ENCODE measurements around the gene KDM4C. TPM values are rescaled to one million over a fixed set of nuclear protein-coding genes. Genes with fewer than 3 reads are reported as not detected.

The KDM4C gene
- total and polyA plus RNA-seq, 2 of the 4 experiments (the other 2 are of a cell fraction) = 11.8 to 23.8 TPM

- in situ Hi-C loops (cut with MboI; ENCODE audit: low sequenced_read_pairs) = loop anchor here (10.0 kb wide), 1 partner anchor 63 kb away; no protein-coding TSS in a partner anchor
- no TSS peak for BruUV-seq (replicated peaks)
- dilution Hi-C loops (cut with HindIII; ENCODE audit: low sequenced_read_pairs, unreplicated experiment) = no loop called here
These were observed 229.6 kb downstream of the KDM4C start for GRCh38 chr9:6987381-6987780.

More at GRCh38 chr9:6987381-6987780, 229.6 kb downstream of the KDM4C start:
- intact Hi-C loops (cut with micrococcal nuclease) = loop anchor here (5.0 kb wide), 1 partner anchor 35 kb away; no protein-coding TSS in a partner anchor
- Histone ChIP-seq H3K18ac (ENCODE audit: low read depth, low read length) (no peak overlapping the region), H4K5ac (ENCODE audit: low read depth, low read length) (no peak overlapping the region), H3K14ac (replicated peaks; ENCODE audit: low read depth, low read length) (no peak overlapping the region), H2BK120ac (ENCODE audit: low read depth, low read length) (no peak overlapping the region), H4K20me1 (ENCODE audit: insufficient read depth, low read length) (no peaks in the 10 kb centered on the region), H3K27ac (ENCODE audit: insufficient read depth, low read length) (no peak overlapping the region), H2AK9ac (replicated peaks; ENCODE audit: low read depth, low read length, poor library complexity) (no peak overlapping the region), H2BK5ac (ENCODE audit: low read depth, low read length, poor library complexity, severe bottlenecking) (no peak overlapping the region), H3K4ac (ENCODE audit: low read depth, low read length) (no peak overlapping the region), H3K27me3 (ENCODE audit: control insufficient read depth, insufficient read depth, low read length) (no peaks in the 10 kb centered on the region), H2AFZ (replicated peaks; ENCODE audit: low read length, poor library complexity) (no peak overlapping the region), H4K91ac (ENCODE audit: insufficient read depth, low read depth, low read length) (no peak overlapping the region), H3K9me1 (ENCODE audit: insufficient read depth, low read length) (peaks cover 3% of the 10 kb centered on the region; the same call in 1 of the 2 replicates), H3K4me1 (ENCODE audit: control insufficient read depth, insufficient read depth, low read length) (no peaks in the 10 kb centered on the region), H2BK15ac (ENCODE audit: low read depth, low read length) (no peak overlapping the region), H2BK20ac (ENCODE audit: low read depth, low read length) (no peak overlapping the region), H3K23ac (ENCODE audit: low read depth, low read length) (no peak overlapping the region), H3K79me1 (ENCODE audit: low read depth in 1 of 2, low read length in 2 of 2) (no peaks in the 10 kb centered on the region), H3K9me3 (ENCODE audit: control insufficient read depth, insufficient read depth, low read length) (no peaks in the 10 kb centered on the region), H3K4me2 (ENCODE audit: low read depth, low read length) (no peak overlapping the region), H3K9ac (ENCODE audit: low read depth, low read length) (no peak overlapping the region), H3K56ac (ENCODE audit: extremely low read depth, insufficient read depth, low read length) (no peak overlapping the region), H3K36me3 (ENCODE audit: control insufficient read depth, insufficient read depth, low read length) (peaks cover 6% of the 10 kb centered on the region), H2AK5ac (ENCODE audit: low read depth, low read length) (no peak overlapping the region), H4K8ac (ENCODE audit: low read depth in 2 of 2, low read length in 2 of 2) (no peak overlapping the region), H3K4me3 (ENCODE audit: insufficient read depth, low read depth, low read length) (no peak overlapping the region)
- TF ChIP-seq BHLHE40 (IDR thresholded peaks at IDR 0.05; ENCODE audit: low read depth, low read length) = no peak
- TF ChIP-seq MXI1 (IDR thresholded peaks at IDR 0.05; ENCODE audit: borderline replicate concordance, low read depth, low read length) = no peak
- no peak for TF ChIP-seq RAD21 (IDR thresholded peaks at IDR 0.05; ENCODE audit: low read length)
- TF ChIP-seq CTCF (conservative IDR thresholded peaks at IDR 0.05; ENCODE audit: low read depth, low read length) = no peak
- TF ChIP-seq ELK1 (IDR thresholded peaks at IDR 0.05; ENCODE audit: borderline replicate concordance, low read depth, low read length) = no peak
- TF ChIP-seq FOS (IDR thresholded peaks at IDR 0.05; ENCODE audit: low read depth, low read length) = no peak
- no peak for TF ChIP-seq RCOR1 (IDR thresholded peaks at IDR 0.05; ENCODE audit: insufficient replicate concordance, low read length)
- TF ChIP-seq USF2 (IDR thresholded peaks at IDR 0.05; ENCODE audit: low read depth, low read length) = no peak
- no peak for TF ChIP-seq CEBPB (IDR thresholded peaks at IDR 0.05; ENCODE audit: low read depth, low read length)
- WGBS, 2 experiments (ENCODE audit: extremely low coverage in 2 of 2, insufficient read length in 1 of 2) = 80% methylated on average over 1 of the region's 3 CpGs; no CpG with 5 or more reads in 1 of the 2 experiments
- ChIA-PET CTCF (interaction anchor here (0.7 kb wide), 1 partner anchor 414 kb away, joined by 5 read pairs; no protein-coding TSS in a partner anchor), POLR2A (ENCODE audit: unreplicated experiment) (no interaction called here)
- no peak for ATAC-seq (ENCODE audit: low read depth)
- no peak for DNase-seq
